OCI-LY1 (cell line): ENCODE measurements around the gene CCM2.

Experiments
- CTCF ChIP-seq: fragments of 200-600 bp; sonication (generic), shearing (Covaris generic); IDR thresholded peaks from 2 replicates; pipeline ENCODE4 v1.5.1; 2017; ENCODE audit warnings: mild to moderate bottlenecking, antibody characterized with exemption, low read length, moderate library complexity, mixed read lengths
- EZH2 ChIP-seq: fragments of 200-600 bp; sonication (generic), shearing (Covaris generic); IDR thresholded peaks from 2 replicates; pipeline ENCODE4 v1.8.0; 2017; ENCODE audit warnings: borderline replicate concordance, mixed run types, mild to moderate bottlenecking, antibody characterized with exemption, low read length, moderate library complexity, mixed read lengths

DNA sequence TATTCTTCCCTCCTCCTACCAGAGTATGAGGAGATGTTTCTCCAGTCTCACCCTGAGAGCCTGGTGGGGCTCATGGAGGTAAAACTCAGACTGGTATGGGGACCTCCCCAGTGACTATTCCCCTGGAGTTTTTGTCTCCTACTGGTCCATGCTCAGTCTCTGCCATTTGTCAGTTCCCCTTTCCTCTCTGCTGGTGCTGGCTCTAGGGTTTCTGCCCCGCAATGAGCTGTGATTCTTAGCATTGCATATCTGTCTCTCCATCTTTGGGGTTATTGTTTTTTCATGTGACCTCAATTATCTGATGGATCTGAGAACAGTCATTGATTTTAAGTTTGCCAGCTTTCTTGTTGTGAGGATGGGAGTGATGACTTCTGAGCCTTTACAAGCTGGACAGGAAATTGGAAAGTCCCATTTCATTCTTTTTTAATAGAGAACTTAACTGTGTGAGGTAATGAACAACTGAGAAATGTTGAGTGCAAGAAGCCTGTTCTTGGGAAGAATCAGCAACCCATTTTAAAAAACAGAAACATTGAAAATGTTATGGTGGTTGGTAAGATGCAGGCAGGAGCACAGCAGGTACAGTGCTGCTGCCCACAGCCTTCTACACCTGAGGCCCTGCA, 61.9 kb downstream of the CCM2 start:
- TF ChIP-seq CTCF (no peak), EZH2 (no peak)
